ENCODE results near the gene LY6G6C. TPM values are rescaled to one million over a fixed set of nuclear protein-coding genes. Genes with fewer than 3 reads are reported as not detected.

LY6G6C gene
- total and polyA plus RNA-seq, 4 donors: 0.14 to 0.16 TPM; not detected in 2

DNA sequence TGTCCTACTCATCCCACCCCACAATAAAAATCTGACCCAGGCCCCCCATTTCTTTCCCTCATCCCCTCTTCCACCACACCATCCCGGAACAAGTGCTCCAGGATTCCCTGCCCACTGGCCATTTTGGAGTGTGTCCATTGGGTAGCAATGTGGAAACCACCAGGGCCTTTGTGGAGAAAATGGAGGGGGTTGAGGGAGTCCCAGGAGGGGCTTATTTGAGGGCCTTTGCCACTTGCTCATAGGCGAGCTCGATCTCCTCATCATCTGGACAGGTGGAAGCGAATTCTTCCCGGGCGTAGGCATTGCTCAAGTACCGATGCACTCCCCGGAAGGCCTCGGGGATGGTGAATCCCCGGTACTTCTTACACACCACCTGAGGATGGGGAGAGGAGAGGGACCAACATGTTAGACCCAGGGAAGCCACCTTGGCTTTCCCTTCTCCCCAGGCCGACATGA lies 9.1 kb upstream of the LY6G6C start:
- ATAC-seq (ENCODE audit: insufficient read depth, low FRiP score) (no peak), DNase-seq (no peak)
- Histone ChIP-seq H3K4me1 (ENCODE audit: control insufficient read depth in 5 of 5, insufficient read depth in 5 of 5, low read length in 5 of 5) (peaks cover 0 to 25% (median 7%) of the 10 kb centered on the region in 5 donors), H3K9ac (ENCODE audit: insufficient read depth in 1 of 2, low read length in 2 of 2) (no peak overlapping the region), H3K27ac (ENCODE audit: low read depth in 1 of 2, low read length in 1 of 2) (peak overlapping the region; percentile 90 to 93), H3K27me3 (ENCODE audit: control insufficient read depth in 3 of 3, insufficient read depth in 3 of 3, low read length in 2 of 3) (no peaks in the 10 kb centered on the region), H3K4me3 (no peak overlapping the region), H3K9me3 (ENCODE audit: control insufficient read depth in 4 of 4, insufficient read depth in 3 of 4, low read length in 3 of 4) (no peaks in the 10 kb centered on the region), H3K36me3 (ENCODE audit: control insufficient read depth in 4 of 4, insufficient read depth in 4 of 4, low read length in 4 of 4) (peaks cover 9 to 47% (median 35%) of the 10 kb centered on the region in 4 donors)
- TF ChIP-seq, protein P1, sequence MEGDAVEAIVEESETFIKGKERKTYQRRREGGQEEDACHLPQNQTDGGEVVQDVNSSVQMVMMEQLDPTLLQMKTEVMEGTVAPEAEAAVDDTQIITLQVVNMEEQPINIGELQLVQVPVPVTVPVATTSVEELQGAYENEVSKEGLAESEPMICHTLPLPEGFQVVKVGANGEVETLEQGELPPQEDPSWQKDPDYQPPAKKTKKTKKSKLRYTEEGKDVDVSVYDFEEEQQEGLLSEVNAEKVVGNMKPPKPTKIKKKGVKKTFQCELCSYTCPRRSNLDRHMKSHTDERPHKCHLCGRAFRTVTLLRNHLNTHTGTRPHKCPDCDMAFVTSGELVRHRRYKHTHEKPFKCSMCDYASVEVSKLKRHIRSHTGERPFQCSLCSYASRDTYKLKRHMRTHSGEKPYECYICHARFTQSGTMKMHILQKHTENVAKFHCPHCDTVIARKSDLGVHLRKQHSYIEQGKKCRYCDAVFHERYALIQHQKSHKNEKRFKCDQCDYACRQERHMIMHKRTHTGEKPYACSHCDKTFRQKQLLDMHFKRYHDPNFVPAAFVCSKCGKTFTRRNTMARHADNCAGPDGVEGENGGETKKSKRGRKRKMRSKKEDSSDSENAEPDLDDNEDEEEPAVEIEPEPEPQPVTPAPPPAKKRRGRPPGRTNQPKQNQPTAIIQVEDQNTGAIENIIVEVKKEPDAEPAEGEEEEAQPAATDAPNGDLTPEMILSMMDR (IDR thresholded peaks at IDR 0.05; ENCODE audit: control extremely low read depth, extremely low read depth): no peak
- 91% methylated on average over 11 of the region's 11 CpGs for WGBS, 2 donors

- Histone ChIP-seq H3K27me3 (ENCODE audit: control insufficient read depth in 3 of 3, insufficient read depth in 3 of 3, low read length in 2 of 3) (no peaks in the 10 kb centered on the region), H3K4me3 (peak overlapping the region; percentile 36), H3K9me3 (ENCODE audit: control insufficient read depth in 4 of 4, insufficient read depth in 3 of 4, low read length in 3 of 4) (no peaks in the 10 kb centered on the region), H3K9ac (ENCODE audit: insufficient read depth in 1 of 2, low read length in 2 of 2) (peak overlapping the region; percentile 70 to 78), H3K4me1 (ENCODE audit: control insufficient read depth in 5 of 5, insufficient read depth in 5 of 5, low read length in 5 of 5) (peaks cover 0 to 25% (median 7%) of the 10 kb centered on the region in 5 donors), H3K27ac (ENCODE audit: low read depth in 1 of 2, low read length in 1 of 2) (peak overlapping the region; percentile 90 to 93), H3K36me3 (ENCODE audit: control insufficient read depth in 4 of 4, insufficient read depth in 4 of 4, low read length in 4 of 4) (peaks cover 9 to 47% (median 36%) of the 10 kb centered on the region in 4 donors)
- 3 to 4% methylated on average over 37 to 46 of the region's 46 CpGs for WGBS, 2 donors
- TF ChIP-seq, protein P1 (IDR thresholded peaks at IDR 0.05; ENCODE audit: control extremely low read depth, extremely low read depth): no peak
- DNase-seq: peak; percentile 97
- peak; percentile 80 for ATAC-seq (ENCODE audit: insufficient read depth, low FRiP score)
These were observed 8.6 kb upstream of the LY6G6C start for GRCh38 chr6:31729979-31730630.

GRCh38 chr6:31729515-31729978 lies 8.0 kb upstream of the LY6G6C start:
- TF ChIP-seq, protein P1 (IDR thresholded peaks at IDR 0.05; ENCODE audit: control extremely low read depth, extremely low read depth): peak; percentile 37
- H3K9me3 ChIP-seq (ENCODE audit: control insufficient read depth in 4 of 4, insufficient read depth in 3 of 4, low read length in 3 of 4): no peaks in the 10 kb centered on the region
- peak overlapping the region; percentile 70 to 78 for H3K9ac ChIP-seq (ENCODE audit: insufficient read depth in 1 of 2, low read length in 2 of 2)
- H3K27me3 ChIP-seq (ENCODE audit: control insufficient read depth in 3 of 3, insufficient read depth in 3 of 3, low read length in 2 of 3): no peaks in the 10 kb centered on the region
- WGBS, 2 donors: 0 to 1% methylated on average over 29 of the region's 29 CpGs
- H3K4me1 ChIP-seq (ENCODE audit: control insufficient read depth in 5 of 5, insufficient read depth in 5 of 5, low read length in 5 of 5): peaks cover 0 to 20% (median 7%) of the 10 kb centered on the region in 5 donors
- ATAC-seq (ENCODE audit: insufficient read depth, low FRiP score): peak; percentile 77
- H3K27ac ChIP-seq (ENCODE audit: low read depth in 1 of 2, low read length in 1 of 2): peak overlapping the region; percentile 90 to 93
- DNase-seq: peak; percentile 94 to 97 (median 95)
- H3K36me3 ChIP-seq (ENCODE audit: control insufficient read depth in 4 of 4, insufficient read depth in 4 of 4, low read length in 4 of 4): peaks cover 9 to 47% (median 36%) of the 10 kb centered on the region in 4 donors
- peak overlapping the region; percentile 36 for H3K4me3 ChIP-seq
